ENCODE data around the gene FIG4. TPM values are rescaled to one million over a fixed set of nuclear protein-coding genes. Genes with fewer than 3 reads are reported as not detected.
A peak's percentile ranks its signal among the peaks of the same experiment; 100 is the strongest.

FIG4 gene
- total and polyA plus RNA-seq, 2 of the 4 experiments (the other 2 are of a cell fraction), result 12.1 to 15.4 TPM

GRCh38 chr6:109795994-109796555 is 105.0 kb downstream of the FIG4 start:
- H3K4me3 ChIP-seq (ENCODE audit: insufficient read depth, low read depth, low read length), result no peak overlapping the region
- H3K23ac ChIP-seq (ENCODE audit: low read depth, low read length), result peak overlapping the region; percentile 13; the same call in 1 of the 2 replicates
- peak overlapping the region; percentile 79 for H2AFZ ChIP-seq (replicated peaks; ENCODE audit: low read length, poor library complexity)
- no peak overlapping the region for H3K56ac ChIP-seq (ENCODE audit: extremely low read depth, insufficient read depth, low read length)
- H2BK15ac ChIP-seq (ENCODE audit: low read depth, low read length), result peak overlapping the region; percentile 94; the same call in 2 of the 3 replicates
- H3K27ac ChIP-seq (ENCODE audit: insufficient read depth, low read length), result peak overlapping the region; percentile 5; the same call in 1 of the 2 replicates
- H4K8ac ChIP-seq (ENCODE audit: low read depth in 2 of 2, low read length in 2 of 2), result peak overlapping the region in 1 of 2 experiments; percentile 66; a peak in 1 of 4 replicates
- no peak overlapping the region for H3K9ac ChIP-seq (ENCODE audit: low read depth, low read length)
- peak overlapping the region; percentile 83 for H2BK20ac ChIP-seq (ENCODE audit: low read depth, low read length)
- H3K79me1 ChIP-seq (ENCODE audit: low read depth in 1 of 2, low read length in 2 of 2), result peaks cover 0 to 3% of the 10 kb centered on the region in 2 experiments; a peak in 1 of 4 replicates
- peaks cover 22% of the 10 kb centered on the region for H3K9me1 ChIP-seq (ENCODE audit: insufficient read depth, low read length)
- no peaks in the 10 kb centered on the region; the same call in 1 of the 2 replicates for H3K36me3 ChIP-seq (ENCODE audit: control insufficient read depth, insufficient read depth, low read length)
- H2AK9ac ChIP-seq (replicated peaks; ENCODE audit: low read depth, low read length, poor library complexity), result peak overlapping the region; percentile 62
- no peaks in the 10 kb centered on the region for H3K27me3 ChIP-seq (ENCODE audit: control insufficient read depth, insufficient read depth, low read length)
- H3K4ac ChIP-seq (ENCODE audit: low read depth, low read length), result peak overlapping the region; percentile 87
- intact Hi-C loops (cut with micrococcal nuclease), result loop anchor here (10.0 kb wide), 1 partner anchor 239 kb away; no protein-coding TSS in a partner anchor
- CTCF ChIA-PET, result no interaction called here
- peak overlapping the region; percentile 76; the same call in 1 of the 2 replicates for H3K18ac ChIP-seq (ENCODE audit: low read depth, low read length)
- 60% methylated on average over 1 of the region's 4 CpGs; no CpG with 5 or more reads in 1 of the 2 experiments for WGBS, 2 experiments (ENCODE audit: extremely low coverage in 2 of 2, insufficient read length in 1 of 2)
- peak overlapping the region; percentile 79 for H2AK5ac ChIP-seq (ENCODE audit: low read depth, low read length)
- peaks cover 13% of the 10 kb centered on the region for H3K4me1 ChIP-seq (ENCODE audit: control insufficient read depth, insufficient read depth, low read length)
- H3K14ac ChIP-seq (replicated peaks; ENCODE audit: low read depth, low read length), result peak overlapping the region; percentile 64
- H4K5ac ChIP-seq (ENCODE audit: low read depth, low read length), result peak overlapping the region; percentile 77; the same call in 1 of the 2 replicates
- DNase-seq (peak; percentile 37), ATAC-seq (ENCODE audit: low read depth) (no peak)
- peak overlapping the region; percentile 71 for H2BK120ac ChIP-seq (ENCODE audit: low read depth, low read length)
- H2BK5ac ChIP-seq (ENCODE audit: low read depth, low read length, poor library complexity, severe bottlenecking), result peak overlapping the region; percentile 64
- in situ Hi-C loops (cut with MboI; ENCODE audit: low sequenced_read_pairs), result no loop called here
- dilution Hi-C loops (cut with HindIII; ENCODE audit: low sequenced_read_pairs, unreplicated experiment), result no loop called here
- POLR2A ChIA-PET (ENCODE audit: unreplicated experiment), result no interaction called here
- no peaks in the 10 kb centered on the region for H3K9me3 ChIP-seq (ENCODE audit: control insufficient read depth, insufficient read depth, low read length)
- H4K91ac ChIP-seq (ENCODE audit: insufficient read depth, low read depth, low read length), result peak overlapping the region; percentile 89
- BruUV-seq (replicated peaks), result no TSS peak
- H4K20me1 ChIP-seq (ENCODE audit: insufficient read depth, low read length), result no peaks in the 10 kb centered on the region
- H3K4me2 ChIP-seq (ENCODE audit: low read depth, low read length), result no peak overlapping the region; the same call in 1 of the 2 replicates
- TF ChIP-seq MAFK (IDR thresholded peaks at IDR 0.05; ENCODE audit: low read depth, low read length), result no peak
- no peak for TF ChIP-seq MXI1 (IDR thresholded peaks at IDR 0.05; ENCODE audit: borderline replicate concordance, low read depth, low read length)
- no peak for TF ChIP-seq CHD1 (IDR thresholded peaks at IDR 0.05; ENCODE audit: low read depth, low read length)
- TF ChIP-seq RFX5 (IDR thresholded peaks at IDR 0.05; ENCODE audit: low read depth, low read length), result no peak
- TF ChIP-seq BHLHE40 (IDR thresholded peaks at IDR 0.05; ENCODE audit: low read depth, low read length), result no peak
- no peak for TF ChIP-seq ELK1 (IDR thresholded peaks at IDR 0.05; ENCODE audit: borderline replicate concordance, low read depth, low read length)
- TF ChIP-seq MAZ (IDR thresholded peaks at IDR 0.05; ENCODE audit: borderline replicate concordance, low read depth, low read length), result no peak
- no peak for TF ChIP-seq CTCF (conservative IDR thresholded peaks at IDR 0.05; ENCODE audit: low read depth, low read length)
- TF ChIP-seq RAD21 (IDR thresholded peaks at IDR 0.05; ENCODE audit: low read length), result no peak
- TF ChIP-seq RCOR1 (IDR thresholded peaks at IDR 0.05; ENCODE audit: insufficient replicate concordance, low read length), result no peak
- no peak for TF ChIP-seq USF2 (IDR thresholded peaks at IDR 0.05; ENCODE audit: low read depth, low read length)
- TF ChIP-seq NFE2L2 (IDR thresholded peaks at IDR 0.05; ENCODE audit: low read depth, low read length), result no peak
- TF ChIP-seq FOS (IDR thresholded peaks at IDR 0.05; ENCODE audit: low read depth, low read length), result no peak
- TF ChIP-seq CEBPB (IDR thresholded peaks at IDR 0.05; ENCODE audit: low read depth, low read length), result no peak
- no peak for TF ChIP-seq POLR2A (IDR thresholded peaks at IDR 0.05; ENCODE audit: low read depth, low read length)
